Subcutaneous abdominal adipose tissue (tissue), 5 donors: ENCODE data around the gene SPATA6L.

Source experiments
- H3K27ac ChIP-seq: one replicate; pipeline ENCODE4 v1.7.0; 2013; ENCODE audit warnings: low read depth, mild to moderate bottlenecking, inconsistent platforms, low read length, moderate library complexity
- H3K27me3 ChIP-seq, 5 donors: one replicate each; pipeline ENCODE4 v1.7.0; 2013; ENCODE audit warnings: low read length in 5 of 5, inconsistent platforms in 1 of 5; ENCODE audit not compliant: control insufficient read depth in 5 of 5, insufficient read depth in 4 of 5
- H3K36me3 ChIP-seq, 5 donors: one replicate each; pipeline ENCODE4 v1.7.0; 2013; ENCODE audit warnings: low read length in 5 of 5; ENCODE audit not compliant: control insufficient read depth in 5 of 5, insufficient read depth in 5 of 5
- H3K4me1 ChIP-seq, 5 donors: one replicate each; pipeline ENCODE4 v1.7.0; 2013; ENCODE audit warnings: low read length in 5 of 5, mild to moderate bottlenecking in 3 of 5, moderate library complexity in 1 of 5; ENCODE audit not compliant: control insufficient read depth in 5 of 5, insufficient read depth in 5 of 5
- H3K4me3 ChIP-seq, 5 donors: one replicate each; pipeline ENCODE4 v1.7.0; 2013; ENCODE audit warnings: low read length in 5 of 5, low read depth in 1 of 5
- H3K9ac ChIP-seq, 5 donors: one replicate each; pipeline ENCODE4 v1.7.0; 2013; ENCODE audit warnings: low read length in 5 of 5, mild to moderate bottlenecking in 4 of 5, moderate library complexity in 3 of 5
- H3K9me3 ChIP-seq, 5 donors: one replicate each; pipeline ENCODE4 v1.7.0; 2013; ENCODE audit warnings: low read length in 5 of 5; ENCODE audit not compliant: control insufficient read depth in 5 of 5
- donor health status: healthy.
- donor health status: healthy.
- donor health status: healthy.
- donor health status: healthy.
- donor health status: healthy.

SPATA6L gene

GRCh38 chr9:4691795-4692194 lies 25.5 kb upstream of the SPATA6L start:
- Histone ChIP-seq H3K4me1 (peaks cover 0 to 20% (median 9%) of the 10 kb centered on the region in 5 donors), H3K36me3 (peaks cover 0 to 37% (median 16%) of the 10 kb centered on the region in 5 donors), H3K9me3 (no peaks in the 10 kb centered on the region), H3K27me3 (no peaks in the 10 kb centered on the region), H3K4me3 (no peak overlapping the region), H3K9ac (no peak overlapping the region), H3K27ac (no peak overlapping the region)

GRCh38 chr9:4690144-4690543 lies 23.9 kb upstream of the SPATA6L start:
- Histone ChIP-seq H3K9me3 (no peaks in the 10 kb centered on the region), H3K27ac (peak overlapping the region; percentile 68), H3K4me3 (no peak overlapping the region), H3K36me3 (peaks cover 5 to 43% (median 25%) of the 10 kb centered on the region in 5 donors), H3K4me1 (peaks cover 0 to 20% (median 9%) of the 10 kb centered on the region in 5 donors), H3K27me3 (no peaks in the 10 kb centered on the region), H3K9ac (peak overlapping the region in 1 of 5 donors; percentile 2)

- H3K36me3 ChIP-seq: peaks cover 9 to 38% (median 23%) of the 10 kb centered on the region in 5 donors
- peaks cover 0 to 20% (median 9%) of the 10 kb centered on the region in 5 donors for H3K4me1 ChIP-seq
- H3K4me3 ChIP-seq: no peak overlapping the region
- no peaks in the 10 kb centered on the region for H3K9me3 ChIP-seq
- peak overlapping the region in 1 of 5 donors; percentile 2 for H3K9ac ChIP-seq
- peak overlapping the region; percentile 68 for H3K27ac ChIP-seq
- H3K27me3 ChIP-seq: no peaks in the 10 kb centered on the region
Measured at GRCh38 chr9:4689687-4690104, 23.4 kb upstream of the SPATA6L start.

DNA sequence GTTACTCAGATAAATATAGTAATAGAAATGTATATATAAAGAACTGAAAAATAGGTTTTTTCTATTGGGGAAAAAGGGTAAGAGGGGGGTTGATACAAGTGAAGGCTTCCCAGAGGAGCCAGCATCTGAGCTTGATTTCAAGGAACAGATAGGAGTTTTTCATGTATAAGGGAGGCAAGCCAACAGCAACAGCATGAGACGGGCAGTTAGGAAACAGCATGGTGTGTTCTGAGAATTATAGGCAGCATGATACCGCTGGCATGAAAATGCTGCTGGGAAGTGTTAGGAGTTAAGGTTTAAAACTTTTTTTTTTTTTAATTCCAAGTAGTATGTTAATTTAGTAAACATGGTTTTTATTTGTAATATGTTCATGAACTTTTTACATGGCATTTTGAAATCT lies 22.7 kb upstream of the SPATA6L start:
- peaks cover 9 to 32% (median 20%) of the 10 kb centered on the region in 5 donors for H3K36me3 ChIP-seq
- H3K9me3 ChIP-seq: no peaks in the 10 kb centered on the region
- peak overlapping the region; percentile 68 for H3K27ac ChIP-seq
- no peak overlapping the region for H3K4me3 ChIP-seq
- no peaks in the 10 kb centered on the region for H3K27me3 ChIP-seq
- H3K4me1 ChIP-seq: peaks cover 0 to 22% (median 9%) of the 10 kb centered on the region in 5 donors
- peak overlapping the region in 1 of 5 donors; percentile 2 for H3K9ac ChIP-seq

- peak overlapping the region; percentile 50 for H3K27ac ChIP-seq
- H3K4me3 ChIP-seq: no peak overlapping the region
- no peaks in the 10 kb centered on the region for H3K27me3 ChIP-seq
- H3K4me1 ChIP-seq: peaks cover 0 to 22% (median 9%) of the 10 kb centered on the region in 5 donors
- peaks cover 9 to 30% (median 19%) of the 10 kb centered on the region in 5 donors for H3K36me3 ChIP-seq
- H3K9me3 ChIP-seq: no peaks in the 10 kb centered on the region
- peak overlapping the region in 1 of 5 donors; percentile 7 for H3K9ac ChIP-seq
Measured at GRCh38 chr9:4686584-4686983, 20.3 kb upstream of the SPATA6L start.

DNA sequence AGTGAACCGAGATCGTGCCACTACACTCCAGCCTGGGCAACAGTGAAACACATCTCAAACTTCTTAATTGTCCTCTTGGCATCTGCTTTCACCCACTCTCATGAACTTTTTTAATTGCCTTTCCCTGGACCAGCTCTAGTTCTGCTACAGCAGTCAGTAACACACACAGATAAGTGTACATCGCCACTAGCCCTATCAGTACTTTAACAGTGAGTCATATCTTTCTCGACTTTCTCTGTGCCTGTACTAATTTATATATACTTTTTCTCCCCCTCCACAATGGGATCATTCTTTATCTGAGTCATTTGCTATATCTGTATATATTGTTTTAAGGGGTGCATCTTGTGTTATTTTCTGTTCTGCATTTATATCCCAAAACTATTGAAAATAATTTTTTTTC lies 19.8 kb upstream of the SPATA6L start:
- H3K27ac ChIP-seq: no peak overlapping the region
- no peak overlapping the region for H3K9ac ChIP-seq
- no peak overlapping the region for H3K4me3 ChIP-seq
- peaks cover 0 to 26% (median 12%) of the 10 kb centered on the region in 5 donors for H3K4me1 ChIP-seq
- H3K27me3 ChIP-seq: no peaks in the 10 kb centered on the region
- H3K9me3 ChIP-seq: no peaks in the 10 kb centered on the region
- peaks cover 9 to 26% (median 16%) of the 10 kb centered on the region in 5 donors for H3K36me3 ChIP-seq

DNA sequence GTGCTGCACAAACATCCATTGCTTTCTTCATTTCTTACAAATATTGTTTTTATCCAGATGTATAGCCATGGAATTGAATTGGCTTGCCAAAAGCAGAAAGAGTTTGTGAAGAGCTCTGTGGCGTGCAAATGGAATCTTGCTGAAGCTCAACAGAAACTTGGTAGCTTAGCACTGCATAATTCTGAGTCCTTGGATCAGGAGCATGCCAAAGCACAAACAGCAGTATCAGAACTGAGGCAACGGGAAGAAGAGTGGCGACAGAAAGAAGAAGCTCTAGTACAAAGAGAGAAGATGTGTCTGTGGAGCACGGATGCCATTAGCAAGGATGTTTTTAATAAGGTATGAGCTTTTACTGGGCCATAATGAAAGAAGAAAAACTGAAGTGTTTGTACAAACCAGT lies 18.5 kb upstream of the SPATA6L start:
- no peaks in the 10 kb centered on the region for H3K27me3 ChIP-seq
- no peak overlapping the region for H3K27ac ChIP-seq
- no peak overlapping the region for H3K4me3 ChIP-seq
- no peak overlapping the region for H3K9ac ChIP-seq
- H3K36me3 ChIP-seq: peaks cover 6 to 15% (median 11%) of the 10 kb centered on the region in 5 donors
- no peaks in the 10 kb centered on the region for H3K9me3 ChIP-seq
- peaks cover 4 to 33% (median 21%) of the 10 kb centered on the region in 5 donors for H3K4me1 ChIP-seq

GRCh38 chr9:4680750-4681149 lies 14.5 kb upstream of the SPATA6L start:
- Histone ChIP-seq H3K4me1 (peaks cover 4 to 29% (median 25%) of the 10 kb centered on the region in 5 donors), H3K9me3 (no peaks in the 10 kb centered on the region), H3K27ac (peak overlapping the region; percentile 97), H3K9ac (peak overlapping the region; percentile 93 to 96 (median 95)), H3K36me3 (peaks cover 3 to 9% (median 5%) of the 10 kb centered on the region in 5 donors), H3K27me3 (no peaks in the 10 kb centered on the region), H3K4me3 (peak overlapping the region; percentile 82 to 97 (median 91))

- Histone ChIP-seq H3K27ac (peak overlapping the region; percentile 97), H3K9ac (peak overlapping the region; percentile 93 to 96 (median 95)), H3K27me3 (no peaks in the 10 kb centered on the region), H3K4me1 (peaks cover 4 to 29% (median 25%) of the 10 kb centered on the region in 5 donors), H3K36me3 (peaks cover 0 to 4% (median 3%) of the 10 kb centered on the region in 5 donors), H3K4me3 (peak overlapping the region; percentile 82 to 97 (median 91)), H3K9me3 (no peaks in the 10 kb centered on the region)
Measured at GRCh38 chr9:4680173-4680525, 13.9 kb upstream of the SPATA6L start.

- Histone ChIP-seq H3K27ac (peak within 1 kb of the TSS; percentile 97), H3K27me3 (no peaks in the 10 kb centered on the region), H3K9me3 (no peaks in the 10 kb centered on the region), H3K9ac (peak within 1 kb of the TSS; percentile 93 to 96 (median 95)), H3K4me3 (peak within 1 kb of the TSS; percentile 82 to 97 (median 92)), H3K36me3 (no peaks in the 10 kb centered on the region), H3K4me1 (peaks cover 4 to 29% (median 22%) of the 10 kb centered on the region in 5 donors)
Measured at GRCh38 chr9:4679268-4680172, 13.2 kb upstream of the SPATA6L start, which contains the start of gene CDC37L1. TSS of gene CDC37L1 (plus strand) at chr9:4679569. CDS start at chr9:4679768, 199 bp downstream.
